HG03135 (cell line): ENCODE results near the gene LY9.

Experiments used
- ATAC-seq: cut with Tn5 transposase; IDR thresholded peaks from one replicate; pipeline ENCODE4 v1.9.1; 2021; ENCODE audit warnings: mild to moderate bottlenecking, moderate library complexity; ENCODE audit not compliant: unreplicated experiment

The LY9 gene

GRCh38 chr1:160795951-160796383 is at the start of gene LY9:
Gene LY9 (plus strand): TSS chr1:160796174. CDS start chr1:160796188, 14 bp downstream.
- peak; percentile 77 for ATAC-seq

DNA sequence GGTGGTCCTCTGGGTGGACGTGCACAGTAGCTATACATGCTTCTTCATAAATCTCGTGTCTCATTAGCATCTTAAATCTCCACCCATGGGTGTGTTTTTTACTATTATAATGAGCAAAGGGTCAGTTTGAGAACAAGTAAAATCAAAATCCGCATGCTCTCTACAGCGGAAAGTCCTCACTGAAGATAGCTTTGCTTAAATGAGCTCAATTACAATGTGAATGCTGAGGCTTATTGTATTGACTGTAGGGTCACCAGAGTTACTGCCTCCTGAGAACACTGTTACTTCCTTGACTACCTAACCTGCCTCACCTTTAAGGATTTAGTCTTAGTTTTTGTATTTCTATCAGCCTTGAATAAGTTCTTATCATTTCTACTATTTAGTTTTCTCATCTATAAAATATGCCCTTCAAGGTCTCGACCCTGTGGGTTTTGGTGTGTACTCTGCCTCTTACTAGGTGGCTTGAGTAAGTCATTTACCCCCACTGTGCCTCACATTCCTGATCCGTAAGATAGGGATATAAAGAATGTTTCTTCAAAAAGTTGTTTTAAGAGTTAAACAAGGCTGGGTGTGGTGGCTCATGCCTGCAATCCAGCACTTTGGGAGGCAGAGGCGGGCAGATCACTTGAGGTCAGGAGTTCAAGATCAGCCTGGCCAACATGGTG is 49.0 kb upstream of the LY9 start:
- ATAC-seq = no peak

DNA sequence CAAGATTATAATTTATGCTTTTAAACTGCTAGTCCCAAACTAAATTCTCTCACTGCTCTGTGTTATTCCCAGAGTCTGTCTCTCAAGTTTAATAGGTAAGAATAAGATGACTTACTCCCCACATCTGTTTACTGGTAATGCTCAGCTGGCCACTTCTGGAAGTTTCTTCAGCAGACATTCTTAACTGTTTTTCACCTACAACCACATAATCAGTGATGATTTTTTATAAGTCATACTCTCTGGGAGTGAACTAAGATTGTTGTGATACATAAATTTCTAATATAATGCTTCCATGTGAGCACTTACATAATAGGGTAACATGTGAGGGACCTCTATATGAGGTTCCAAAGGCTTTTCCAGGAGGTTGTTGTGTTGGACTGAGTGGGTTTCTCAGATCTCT is 48.3 kb upstream of the LY9 start:
- no peak for ATAC-seq

GRCh38 chr1:160748181-160748877 is 47.6 kb upstream of the LY9 start:
- no peak for ATAC-seq

GRCh38 chr1:160748878-160749269 is 47.1 kb upstream of the LY9 start:
- ATAC-seq = no peak

DNA sequence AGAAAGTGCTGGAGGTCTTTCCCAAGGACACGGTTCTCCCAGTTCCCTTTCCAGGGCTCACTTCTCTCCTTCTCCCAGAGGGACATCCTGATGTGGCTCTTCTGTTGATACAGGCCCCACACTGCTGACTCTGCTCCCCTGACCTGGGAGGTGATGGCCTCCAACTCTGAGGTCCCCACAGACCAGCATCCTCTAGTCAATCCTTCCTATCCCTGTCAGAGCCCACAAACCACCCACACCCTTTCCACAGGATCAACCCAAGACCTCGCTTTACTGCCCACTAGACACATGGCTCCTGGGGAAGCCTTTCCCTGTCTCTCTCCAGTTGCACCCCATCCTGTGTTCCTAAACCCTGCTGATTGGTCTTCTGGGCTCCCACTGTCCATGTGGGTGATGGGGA is 45.4 kb upstream of the LY9 start:
- ATAC-seq = no peak

GRCh38 chr1:160752406-160752805 is 43.6 kb upstream of the LY9 start:
- no peak for ATAC-seq

- no peak for ATAC-seq
Observed at GRCh38 chr1:160752924-160753323, 43.0 kb upstream of the LY9 start.

GRCh38 chr1:160753594-160753993 is 42.4 kb upstream of the LY9 start:
- ATAC-seq = no peak

DNA sequence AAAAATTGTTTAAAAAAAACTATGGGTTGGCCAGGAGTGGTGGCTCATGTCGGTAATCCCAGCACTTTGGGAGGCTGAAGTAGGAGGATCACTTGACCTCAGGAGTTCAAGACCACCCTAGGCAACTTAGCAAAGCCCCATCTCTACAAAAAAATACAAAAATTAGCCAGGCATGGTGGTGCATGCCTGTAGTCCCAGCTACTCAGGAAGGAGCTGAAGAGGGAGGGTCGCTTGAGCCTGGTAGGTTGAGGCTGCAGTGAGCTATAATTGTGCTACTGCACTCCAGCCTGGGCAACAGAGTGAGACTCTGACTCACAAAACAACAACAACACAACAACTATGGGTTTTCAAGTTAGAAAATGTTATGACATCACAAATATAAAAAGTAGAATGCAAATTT is 40.5 kb upstream of the LY9 start:
- ATAC-seq = no peak

- no peak for ATAC-seq
Observed at GRCh38 chr1:160755911-160756848, 39.8 kb upstream of the LY9 start.

GRCh38 chr1:160756849-160757201 is 39.1 kb upstream of the LY9 start:
- ATAC-seq = no peak

GRCh38 chr1:160758521-160758920 is 37.5 kb upstream of the LY9 start:
- ATAC-seq = no peak

DNA sequence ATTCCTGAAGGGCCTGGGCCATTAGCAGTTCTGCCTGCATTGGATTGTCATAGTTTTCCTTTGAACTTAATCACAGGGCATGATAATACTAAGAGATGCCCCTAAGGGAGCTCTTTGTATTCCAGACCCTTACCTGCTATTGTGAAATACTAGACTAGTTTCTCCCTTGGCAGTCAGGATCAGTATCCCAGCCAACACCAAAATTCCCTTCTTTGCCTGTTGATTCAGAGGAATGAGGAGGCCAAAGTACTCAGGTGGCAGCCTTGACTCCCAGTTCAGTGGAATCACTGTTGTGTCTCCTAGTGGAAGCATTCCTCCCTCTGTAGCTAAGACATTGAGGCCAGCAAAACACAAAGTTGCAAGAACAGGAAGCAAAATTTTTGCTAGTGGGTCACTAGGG is 36.2 kb upstream of the LY9 start:
- ATAC-seq = no peak

DNA sequence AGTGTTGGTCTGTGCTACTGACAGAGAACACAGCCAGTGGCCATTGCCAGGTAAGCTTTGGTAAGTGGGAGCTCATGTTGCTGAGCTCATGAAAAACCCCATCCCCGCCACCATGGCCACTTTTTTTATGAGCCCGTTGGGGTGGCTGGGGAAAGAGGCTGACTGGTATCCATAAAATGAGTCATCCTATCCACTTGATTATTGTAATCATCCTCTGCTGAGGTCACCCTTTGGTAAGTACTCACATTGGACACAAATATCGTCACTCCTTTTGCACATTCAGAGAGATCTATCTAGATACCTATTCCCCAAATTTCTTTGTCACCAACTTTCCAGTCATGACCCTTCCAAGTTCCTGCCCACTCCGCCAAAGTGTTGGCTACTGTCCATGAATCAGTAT is 34.9 kb upstream of the LY9 start:
- ATAC-seq = no peak

DNA sequence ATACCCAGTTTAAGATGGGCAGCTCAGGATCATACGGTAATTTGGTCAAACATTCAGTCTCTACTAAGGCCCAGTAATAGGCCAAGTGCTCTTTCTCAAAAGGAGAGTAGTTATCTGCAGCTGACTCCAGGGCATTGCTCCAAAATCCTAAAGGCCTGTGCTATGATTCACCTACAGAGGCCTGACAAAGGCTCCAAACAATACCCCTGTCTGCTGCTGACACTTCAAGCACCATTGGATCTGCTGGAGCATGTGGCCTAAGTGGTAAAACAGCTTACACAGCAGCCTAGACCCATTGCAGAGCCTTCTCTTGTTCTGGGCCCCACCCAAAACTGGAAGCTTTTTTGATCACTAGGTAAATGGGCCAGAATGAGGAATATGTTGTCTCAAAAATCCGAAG is 34.1 kb upstream of the LY9 start:
- no peak for ATAC-seq

- ATAC-seq = no peak
Observed at GRCh38 chr1:160763993-160764392, 32.0 kb upstream of the LY9 start.

DNA sequence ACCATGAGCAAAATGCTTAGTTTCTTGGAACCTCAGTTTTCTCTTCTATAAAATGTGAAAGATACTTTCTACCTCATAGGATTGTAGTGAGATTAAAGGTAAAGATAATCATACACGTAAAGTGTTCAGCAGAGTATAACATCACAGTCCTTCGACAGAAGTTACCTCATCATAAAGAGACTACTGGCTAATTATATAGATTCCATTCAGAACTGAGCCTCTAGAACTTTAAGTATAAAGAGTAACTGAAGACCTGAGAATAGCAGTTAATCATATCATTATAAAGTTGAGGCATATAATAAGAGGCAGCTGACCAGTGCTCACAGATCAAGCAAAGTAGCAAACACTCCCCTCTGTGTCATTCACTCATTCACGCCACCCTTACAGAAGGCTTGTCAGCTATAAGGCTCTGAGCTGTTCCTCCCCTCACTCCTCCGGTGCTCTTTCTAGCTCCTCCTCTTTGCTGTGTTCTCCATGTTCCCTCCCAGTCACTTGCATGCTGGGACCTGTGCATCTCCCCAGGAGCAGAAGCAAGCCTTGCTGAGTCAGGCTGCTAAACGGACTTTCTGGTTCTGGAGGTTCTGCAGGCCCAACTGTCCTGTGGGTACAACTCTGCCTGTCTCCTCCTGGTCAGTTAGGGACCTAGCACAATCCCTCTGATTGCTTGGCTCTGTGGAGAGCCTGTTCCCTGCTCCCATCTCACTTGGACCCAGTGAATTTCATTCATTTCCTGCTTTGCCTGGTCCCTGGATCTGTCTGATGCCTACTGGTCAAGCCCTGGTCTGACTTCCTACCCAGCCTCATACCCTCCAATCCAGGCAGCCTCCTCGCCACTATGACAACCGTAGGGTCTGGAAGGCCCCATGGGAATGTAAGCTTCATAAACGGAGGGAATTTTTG is 28.3 kb upstream of the LY9 start:
- ATAC-seq = peak; percentile 40

DNA sequence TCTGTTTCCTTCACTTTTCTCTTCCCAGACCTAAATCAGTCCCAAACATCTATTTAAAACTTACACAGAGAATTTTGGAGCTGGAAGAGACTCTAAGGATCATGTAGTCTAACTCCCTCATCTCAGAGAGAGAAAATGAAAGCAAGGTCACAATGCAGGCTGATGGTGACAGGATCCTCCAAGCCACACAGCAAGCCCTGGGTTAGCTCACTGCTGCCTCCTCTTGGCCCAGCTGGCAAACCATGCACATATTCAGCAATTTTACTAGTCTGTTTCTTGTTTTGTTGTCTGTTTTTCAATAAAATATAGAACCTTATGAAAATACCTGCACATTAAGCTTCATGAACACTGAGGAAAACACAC is 27.7 kb upstream of the LY9 start:
- ATAC-seq = peak; percentile 74

- ATAC-seq = no peak
Observed at GRCh38 chr1:160772331-160772730, 23.6 kb upstream of the LY9 start.

- no peak for ATAC-seq
Observed at GRCh38 chr1:160773093-160773492, 22.9 kb upstream of the LY9 start.
